Right atrium auricular region (tissue), 2 donors: ENCODE data around the gene ZBTB40. TPM values are rescaled to one million over a fixed set of nuclear protein-coding genes. Genes with fewer than 3 reads are reported as not detected.

Source experiments
- DNase-seq: peaks from one replicate; pipeline ENCODE4 v3.0.0-alpha.2; 2019; ENCODE audit warnings: low spot score
- H3K27ac ChIP-seq, 2 donors: fragments of 200-600 bp; sonication (generic); 1 replicate in 1 of 2; 2 replicates in 1 of 2; pipeline ENCODE4 v1.5.1; 2016 to 2019
- H3K27me3 ChIP-seq, 2 donors: fragments of 200-600 bp; sonication (generic); one replicate each; pipeline versions ENCODE4 v1.5.1 to v1.6.0; 2017 to 2019
- H3K36me3 ChIP-seq: fragments of 200-600 bp; sonication (generic); one replicate; pipeline ENCODE4 v1.5.1; 2016
- H3K4me1 ChIP-seq, 2 donors: fragments of 200-600 bp; sonication (generic); one replicate each; pipeline versions ENCODE4 v1.5.1 to v1.6.0; 2017 to 2019
- H3K4me3 ChIP-seq, 2 donors: fragments of 200-600 bp; sonication (generic); 1 replicate in 1 of 2; 2 replicates in 1 of 2; pipeline ENCODE4 v1.5.1; 2017 to 2019; ENCODE audit warnings: mild to moderate bottlenecking in 1 of 2, moderate library complexity in 1 of 2
- H3K9me3 ChIP-seq, 2 donors: fragments of 200-600 bp; sonication (generic); one replicate each; pipeline ENCODE4 v1.5.1; 2019
- total RNA-seq, 2 donors: library from RNA; depleted of rRNA; stranded (reverse); fragments of >200 nt; gene quantifications; one replicate each; pipeline ENCODE4 v1.1.0, GENCODE V29; 2016
- TF ChIP-seq, protein P1 (sequence below), 2 donors: fragments of 200-600 bp; sonication (generic); IDR thresholded peaks; one replicate each; pipeline ENCODE4 v1.5.1; 2019; ENCODE audit warnings: antibody characterized with exemption in 2 of 2

ZBTB40 gene
- total RNA-seq, 2 donors from 2014 or later, result 10.4 to 12.5 TPM

DNA sequence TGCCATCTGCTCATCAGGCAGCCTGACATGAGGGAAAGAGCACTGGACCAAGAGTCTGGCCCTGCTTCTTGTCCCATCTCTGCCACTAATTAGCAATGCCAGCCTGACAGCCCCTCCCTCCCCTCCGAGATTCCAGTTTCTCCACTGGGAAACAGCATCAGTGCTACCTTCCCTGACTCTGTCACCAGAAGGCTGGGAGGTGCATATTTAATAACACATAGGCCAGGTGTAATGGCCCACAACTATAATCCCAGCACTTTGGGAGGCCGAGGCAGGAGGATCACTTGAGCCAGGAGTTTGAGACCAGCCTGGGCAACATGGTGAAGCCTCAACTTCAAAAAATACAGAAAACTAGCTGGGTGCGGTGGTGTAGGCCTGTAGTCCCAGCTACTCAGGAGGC is 41.2 kb upstream of the ZBTB40 start:
- H3K27me3 ChIP-seq, result no peaks in the 10 kb centered on the region
- TF ChIP-seq, protein P1, sequence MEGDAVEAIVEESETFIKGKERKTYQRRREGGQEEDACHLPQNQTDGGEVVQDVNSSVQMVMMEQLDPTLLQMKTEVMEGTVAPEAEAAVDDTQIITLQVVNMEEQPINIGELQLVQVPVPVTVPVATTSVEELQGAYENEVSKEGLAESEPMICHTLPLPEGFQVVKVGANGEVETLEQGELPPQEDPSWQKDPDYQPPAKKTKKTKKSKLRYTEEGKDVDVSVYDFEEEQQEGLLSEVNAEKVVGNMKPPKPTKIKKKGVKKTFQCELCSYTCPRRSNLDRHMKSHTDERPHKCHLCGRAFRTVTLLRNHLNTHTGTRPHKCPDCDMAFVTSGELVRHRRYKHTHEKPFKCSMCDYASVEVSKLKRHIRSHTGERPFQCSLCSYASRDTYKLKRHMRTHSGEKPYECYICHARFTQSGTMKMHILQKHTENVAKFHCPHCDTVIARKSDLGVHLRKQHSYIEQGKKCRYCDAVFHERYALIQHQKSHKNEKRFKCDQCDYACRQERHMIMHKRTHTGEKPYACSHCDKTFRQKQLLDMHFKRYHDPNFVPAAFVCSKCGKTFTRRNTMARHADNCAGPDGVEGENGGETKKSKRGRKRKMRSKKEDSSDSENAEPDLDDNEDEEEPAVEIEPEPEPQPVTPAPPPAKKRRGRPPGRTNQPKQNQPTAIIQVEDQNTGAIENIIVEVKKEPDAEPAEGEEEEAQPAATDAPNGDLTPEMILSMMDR (IDR thresholded peaks at IDR 0.05), result no peak

DNA sequence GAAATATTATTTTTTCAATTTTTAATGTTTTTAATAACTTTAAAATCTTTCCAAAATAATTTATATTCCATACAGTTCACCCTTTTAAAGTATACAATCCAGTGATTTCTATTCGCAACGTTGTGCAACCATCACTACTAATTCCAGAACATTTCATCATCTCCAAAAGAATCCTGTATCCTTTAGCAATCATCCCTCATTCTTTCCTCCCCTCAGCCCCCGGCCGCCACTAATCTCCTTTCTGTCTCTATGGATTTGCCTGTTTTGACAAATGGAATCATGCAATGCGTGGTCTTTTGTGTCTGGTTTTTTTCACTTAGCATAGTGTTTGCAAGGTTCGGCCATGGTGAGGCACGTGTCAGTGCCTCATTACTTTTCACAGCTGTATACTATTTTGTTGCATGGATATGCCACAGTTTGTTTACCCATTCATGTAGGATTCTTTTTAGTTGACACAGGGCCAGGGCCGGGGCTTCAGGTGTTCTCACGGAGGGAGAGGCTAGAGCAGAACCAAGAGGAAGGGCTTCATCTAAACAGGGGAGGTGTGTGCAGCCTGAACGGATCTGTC is 40.6 kb upstream of the ZBTB40 start:
- Histone ChIP-seq H3K9me3 (no peaks in the 10 kb centered on the region), H3K4me1 (no peaks in the 10 kb centered on the region), H3K27ac (no peak overlapping the region), H3K36me3 (no peaks in the 10 kb centered on the region), H3K27me3 (no peaks in the 10 kb centered on the region), H3K4me3 (no peak overlapping the region)
- no peak for DNase-seq
- TF ChIP-seq, protein P1 (IDR thresholded peaks at IDR 0.05), result no peak

More for the DNA sequence above, 41.2 kb upstream of the ZBTB40 start:
- Histone ChIP-seq H3K9me3 (no peaks in the 10 kb centered on the region), H3K27ac (no peak overlapping the region), H3K36me3 (no peaks in the 10 kb centered on the region), H3K4me1 (no peaks in the 10 kb centered on the region), H3K4me3 (no peak overlapping the region)
- DNase-seq, result no peak

DNA sequence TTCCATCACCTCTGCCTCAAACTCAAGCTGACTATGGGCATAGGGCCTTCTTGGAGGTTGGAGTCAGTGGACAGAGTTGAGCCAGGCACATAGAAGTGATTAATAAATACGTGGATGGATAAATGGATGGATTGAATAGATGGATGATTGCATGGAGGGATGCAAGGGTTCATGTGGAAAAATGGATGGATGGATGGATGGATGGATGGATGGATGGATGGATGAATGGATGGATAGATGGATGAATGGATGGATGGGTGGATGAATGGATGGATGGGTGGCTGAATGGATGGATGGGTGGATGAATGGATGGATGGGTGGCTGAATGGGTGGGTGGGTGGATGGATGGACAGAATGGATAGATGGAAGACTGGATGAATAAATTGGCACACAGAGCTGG is 40.1 kb upstream of the ZBTB40 start:
- H3K4me1 ChIP-seq, result no peaks in the 10 kb centered on the region
- DNase-seq, result no peak
- H3K9me3 ChIP-seq, result no peaks in the 10 kb centered on the region
- no peaks in the 10 kb centered on the region for H3K36me3 ChIP-seq
- no peaks in the 10 kb centered on the region for H3K27me3 ChIP-seq
- H3K27ac ChIP-seq, result no peak overlapping the region
- no peak overlapping the region for H3K4me3 ChIP-seq
- TF ChIP-seq, protein P1 (IDR thresholded peaks at IDR 0.05), result no peak

DNA sequence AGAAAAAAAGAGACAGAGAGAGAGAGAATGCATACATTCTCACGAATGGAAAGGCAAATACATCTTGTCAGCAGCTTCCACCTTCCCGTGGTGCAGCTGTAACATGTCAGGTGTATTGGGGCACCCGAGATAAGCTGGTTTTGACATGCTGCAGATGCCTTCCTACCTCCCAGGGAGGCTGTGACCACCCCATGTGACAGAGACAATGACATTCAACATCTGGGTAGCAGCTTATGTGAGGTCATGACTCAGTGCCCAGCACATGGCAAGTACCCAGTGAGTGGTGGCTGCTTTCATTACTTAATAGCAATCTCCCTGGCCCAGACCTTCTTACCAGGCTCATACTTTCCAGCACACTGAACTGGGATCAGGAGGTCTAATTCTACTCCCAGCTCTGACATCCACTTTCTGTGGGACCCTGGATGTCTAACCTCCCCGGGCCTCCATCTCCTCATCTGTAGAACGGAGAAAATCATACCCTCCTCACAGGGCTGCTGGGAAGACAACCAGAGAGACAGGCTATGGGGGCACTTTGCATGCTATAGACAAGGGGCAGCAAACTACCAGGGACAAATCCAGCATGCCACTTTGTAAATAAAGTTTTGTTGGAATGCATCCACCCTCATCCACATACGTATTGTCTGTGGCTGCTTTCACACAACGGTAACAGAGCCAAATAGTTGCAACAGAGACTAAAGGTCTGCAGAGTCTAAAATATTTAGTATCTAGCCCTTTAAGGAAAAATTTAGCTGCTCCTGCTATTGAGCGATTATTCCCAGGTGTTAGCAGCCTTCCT is 38.5 kb upstream of the ZBTB40 start:
- no peak for DNase-seq
- no peaks in the 10 kb centered on the region for H3K9me3 ChIP-seq
- no peaks in the 10 kb centered on the region for H3K36me3 ChIP-seq
- no peaks in the 10 kb centered on the region for H3K27me3 ChIP-seq
- no peaks in the 10 kb centered on the region for H3K4me1 ChIP-seq
- H3K4me3 ChIP-seq, result no peak overlapping the region
- H3K27ac ChIP-seq, result no peak overlapping the region
- TF ChIP-seq, protein P1 (IDR thresholded peaks at IDR 0.05), result no peak

DNA sequence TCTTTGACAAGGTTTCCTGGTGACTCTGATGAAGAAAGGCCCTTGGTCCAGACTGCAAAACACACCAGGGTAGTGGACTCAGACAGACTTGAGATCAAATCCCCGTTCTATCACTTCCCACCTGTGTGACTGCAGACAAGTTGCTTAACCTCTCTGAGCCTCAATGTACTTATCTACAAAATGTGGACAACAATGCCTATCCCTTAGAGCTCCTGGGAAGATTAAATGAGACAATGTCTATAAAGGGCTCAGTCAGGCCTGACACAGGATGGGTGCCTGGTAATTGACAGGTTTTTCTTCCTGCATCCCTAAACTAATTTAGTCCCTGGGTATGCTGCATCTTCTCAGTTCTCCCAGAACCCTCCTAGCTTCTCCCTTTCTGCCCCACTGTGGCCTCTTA is 37.9 kb upstream of the ZBTB40 start:
- no peak for DNase-seq
- H3K27ac ChIP-seq, result no peak overlapping the region
- H3K9me3 ChIP-seq, result no peaks in the 10 kb centered on the region
- no peaks in the 10 kb centered on the region for H3K36me3 ChIP-seq
- no peaks in the 10 kb centered on the region for H3K27me3 ChIP-seq
- H3K4me1 ChIP-seq, result peaks cover 0 to 5% of the 10 kb centered on the region in 2 donors
- H3K4me3 ChIP-seq, result no peak overlapping the region
- TF ChIP-seq, protein P1 (IDR thresholded peaks at IDR 0.05), result no peak
